Progenitor cell of endocrine pancreas (in vitro differentiated cells): ENCODE measurements around the gene SLC35G4. TPM values are rescaled to one million over a fixed set of nuclear protein-coding genes. Genes with fewer than 3 reads are reported as not detected.
"Not testable (repeated sequence)": the region's sequence is repeated elsewhere in the genome, so short reads cannot be mapped to it uniquely, and the experiment has no call there.

Experiments used
- DNase-seq: peaks from one replicate; pipeline ENCODE4 v3.0.0; 2021; ENCODE audit warnings: low spot score; ENCODE audit not compliant: unreplicated experiment
- H3K27ac Mint-ChIP-seq: 2 replicates; pipeline ENCODE4 v1.8.0; 2021; ENCODE audit warnings: mild to moderate bottlenecking, moderate library complexity, mixed read lengths
- H3K27me3 Mint-ChIP-seq: 2 replicates; pipeline ENCODE4 v1.8.0; 2021; ENCODE audit warnings: mixed read lengths
- H3K36me3 Mint-ChIP-seq: 2 replicates; pipeline ENCODE4 v1.8.0; 2022; ENCODE audit warnings: mixed read lengths; ENCODE audit not compliant: insufficient read depth
- H3K4me1 Mint-ChIP-seq: 2 replicates; pipeline ENCODE4 v1.8.0; 2021; ENCODE audit warnings: low read depth, mixed read lengths
- H3K4me3 Mint-ChIP-seq: 2 replicates; pipeline ENCODE4 v1.8.0; 2021; ENCODE audit warnings: low read depth, mild to moderate bottlenecking, moderate library complexity, mixed read lengths
- H3K9me3 Mint-ChIP-seq: 2 replicates; pipeline ENCODE4 v1.8.0; 2021; ENCODE audit warnings: low read depth, mixed read lengths
- CTCF ChIP-seq: fragments of 200-600 bp; sonication (generic); IDR thresholded peaks from one replicate; pipeline ENCODE4 v1.5.0; 2021; ENCODE audit warnings: antibody characterized with exemption, mild to moderate bottlenecking; ENCODE audit not compliant: unreplicated experiment
- total RNA-seq: library from RNA; stranded (reverse); gene quantifications from 2 replicates; pipeline ENCODE4 v1.2.1, GENCODE V29; 2021

The SLC35G4 gene
- total RNA-seq, 1 donor from 2014 or later, result not detected

GRCh38 chr18:11587846-11588245 lies 21.6 kb upstream of the SLC35G4 start:
- Mint-ChIP-seq H3K27ac (no peak overlapping the region), H3K4me3 (no peak overlapping the region), H3K36me3 (no peaks in the 10 kb centered on the region), H3K9me3 (no peaks in the 10 kb centered on the region), H3K27me3 (no peaks in the 10 kb centered on the region), H3K4me1 (no peaks in the 10 kb centered on the region)
- DNase-seq, result no peak
- no peak for TF ChIP-seq CTCF

GRCh38 chr18:11591957-11592356 lies 17.4 kb upstream of the SLC35G4 start:
- Mint-ChIP-seq H3K36me3 (no peaks in the 10 kb centered on the region), H3K9me3 (peaks cover 3% of the 10 kb centered on the region), H3K4me3 (no peak overlapping the region), H3K4me1 (no peaks in the 10 kb centered on the region), H3K27ac (no peak overlapping the region), H3K27me3 (no peaks in the 10 kb centered on the region)
- DNase-seq, result no peak
- TF ChIP-seq CTCF, result no peak

GRCh38 chr18:11600321-11600720 lies 9.1 kb upstream of the SLC35G4 start:
- no peak for DNase-seq
- H3K4me1 Mint-ChIP-seq, result peaks cover 4% of the 10 kb centered on the region
- H3K27ac Mint-ChIP-seq, result no peak overlapping the region
- TF ChIP-seq CTCF, result no peak
- no peaks in the 10 kb centered on the region for H3K27me3 Mint-ChIP-seq
- H3K4me3 Mint-ChIP-seq, result no peak overlapping the region
- peaks cover 1% of the 10 kb centered on the region for H3K36me3 Mint-ChIP-seq
- H3K9me3 Mint-ChIP-seq, result peaks cover 11% of the 10 kb centered on the region

- DNase-seq, result no peak
Observed at GRCh38 chr18:11607906-11608305, 1.5 kb upstream of the SLC35G4 start.

GRCh38 chr18:11608618-11609017 lies 778 bp upstream of the SLC35G4 start:
- H3K36me3 Mint-ChIP-seq, H3K27ac Mint-ChIP-seq, H3K27me3 Mint-ChIP-seq, H3K4me3 Mint-ChIP-seq, DNase-seq, H3K4me1 Mint-ChIP-seq, H3K9me3 Mint-ChIP-seq: not testable (repeated sequence)

More at GRCh38 chr18:11607906-11608305, 1.5 kb upstream of the SLC35G4 start:
- Mint-ChIP-seq H3K36me3 (no peaks in the 10 kb centered on the region), H3K27me3 (peaks cover 2% of the 10 kb centered on the region), H3K27ac (no peak overlapping the region), H3K4me1 (peaks cover 1% of the 10 kb centered on the region), H3K9me3 (no peaks in the 10 kb centered on the region), H3K4me3 (no peak overlapping the region)
- no peak for TF ChIP-seq CTCF

GRCh38 chr18:11613073-11613472 lies 3.7 kb downstream of the SLC35G4 start:
- H3K27ac Mint-ChIP-seq, H3K27me3 Mint-ChIP-seq, H3K4me3 Mint-ChIP-seq, H3K9me3 Mint-ChIP-seq, H3K4me1 Mint-ChIP-seq, H3K36me3 Mint-ChIP-seq, DNase-seq: not testable (repeated sequence)

- H3K27me3 Mint-ChIP-seq, DNase-seq, H3K4me3 Mint-ChIP-seq, H3K27ac Mint-ChIP-seq, H3K4me1 Mint-ChIP-seq, H3K36me3 Mint-ChIP-seq, H3K9me3 Mint-ChIP-seq: not testable (repeated sequence)
Observed at GRCh38 chr18:11613611-11614010, 4.2 kb downstream of the SLC35G4 start.

- H3K4me1 Mint-ChIP-seq, H3K36me3 Mint-ChIP-seq, H3K27ac Mint-ChIP-seq, DNase-seq, H3K4me3 Mint-ChIP-seq, H3K27me3 Mint-ChIP-seq, H3K9me3 Mint-ChIP-seq: not testable (repeated sequence)
Observed at GRCh38 chr18:11614042-11614441, 4.6 kb downstream of the SLC35G4 start.

GRCh38 chr18:11614981-11615380 lies 5.6 kb downstream of the SLC35G4 start:
- not testable (repeated sequence) for H3K27me3 Mint-ChIP-seq, H3K4me1 Mint-ChIP-seq

GRCh38 chr18:11647310-11647709 lies 37.9 kb downstream of the SLC35G4 start:
- not testable (repeated sequence) for H3K4me1 Mint-ChIP-seq, H3K27me3 Mint-ChIP-seq, H3K27ac Mint-ChIP-seq, H3K36me3 Mint-ChIP-seq, H3K4me3 Mint-ChIP-seq, DNase-seq
- peaks cover 12% of the 10 kb centered on the region for H3K9me3 Mint-ChIP-seq

More at GRCh38 chr18:11614981-11615380, 5.6 kb downstream of the SLC35G4 start:
- not testable (repeated sequence) for H3K9me3 Mint-ChIP-seq, H3K4me3 Mint-ChIP-seq, H3K36me3 Mint-ChIP-seq, H3K27ac Mint-ChIP-seq, DNase-seq
